ENCODE measurements around the gene ALG6.

The ALG6 gene

GRCh38 chr1:63487336-63488065, 120.1 kb downstream of the ALG6 start:
- no peak for ATAC-seq (replicated peaks; ENCODE audit: extremely low read depth, poor library complexity, severe bottlenecking)
- no peak for DNase-seq (ENCODE audit: low spot score in 2 of 2)
- H3K4me1 Mint-ChIP-seq = peaks cover 2% of the 10 kb centered on the region
- H3K27ac Mint-ChIP-seq (ENCODE audit: low read depth) = no peak overlapping the region
- H3K9me3 Mint-ChIP-seq = no peaks in the 10 kb centered on the region
- no peak overlapping the region for H3K4me3 Mint-ChIP-seq
- H3K27me3 Mint-ChIP-seq = no peaks in the 10 kb centered on the region
- peaks cover under 1% of the 10 kb centered on the region for H3K36me3 Mint-ChIP-seq (ENCODE audit: insufficient read depth)
